HG03095 (cell line): ENCODE measurements around the gene OPN3.

Experiments
- ATAC-seq: cut with Tn5 transposase; IDR thresholded peaks from one replicate; pipeline ENCODE4 v1.9.1; 2021; ENCODE audit warnings: moderate library complexity; ENCODE audit not compliant: unreplicated experiment

The OPN3 gene

DNA sequence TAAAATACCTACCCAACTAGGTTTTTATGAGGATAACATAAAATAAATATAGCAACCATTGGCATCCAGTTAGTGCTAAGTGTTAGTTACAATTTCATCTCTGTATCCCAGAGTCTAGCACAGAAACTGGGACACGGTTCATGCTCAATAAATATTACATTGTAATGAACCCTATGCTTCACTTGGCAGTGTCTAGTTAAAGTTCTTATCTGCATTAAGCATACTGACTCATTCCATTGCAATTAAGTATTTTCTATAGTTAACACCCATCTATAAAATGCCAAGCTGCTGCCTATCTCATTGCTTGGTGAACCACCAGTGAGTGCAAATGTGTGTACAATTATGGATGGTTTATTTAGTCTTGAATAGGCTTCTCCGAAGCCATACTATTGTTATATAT lies 15.2 kb downstream of the OPN3 start:
- ATAC-seq: no peak

GRCh38 chr1:241622669-241623068 lies 17.5 kb downstream of the OPN3 start:
- no peak for ATAC-seq

DNA sequence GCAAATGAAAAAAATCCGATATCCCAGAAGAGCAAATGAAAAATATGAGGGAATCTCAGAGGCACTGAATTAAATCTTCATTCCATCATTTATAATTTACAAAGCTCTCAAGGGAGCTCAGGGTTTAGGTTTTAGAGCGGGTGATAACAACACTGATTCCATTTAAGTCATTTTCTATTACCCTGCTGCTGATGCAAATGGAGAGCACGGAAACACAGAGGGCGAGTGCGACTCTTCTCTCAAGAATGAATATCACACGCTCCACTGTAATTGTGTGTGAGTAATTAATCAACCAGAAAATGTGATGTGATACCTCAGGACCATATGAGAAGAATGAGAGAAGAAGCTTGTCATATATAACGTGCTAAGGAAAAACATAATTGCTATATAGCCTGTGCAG lies 22.7 kb downstream of the OPN3 start:
- no peak for ATAC-seq

- no peak for ATAC-seq
Observed at GRCh38 chr1:241615043-241615974, 24.9 kb downstream of the OPN3 start.

DNA sequence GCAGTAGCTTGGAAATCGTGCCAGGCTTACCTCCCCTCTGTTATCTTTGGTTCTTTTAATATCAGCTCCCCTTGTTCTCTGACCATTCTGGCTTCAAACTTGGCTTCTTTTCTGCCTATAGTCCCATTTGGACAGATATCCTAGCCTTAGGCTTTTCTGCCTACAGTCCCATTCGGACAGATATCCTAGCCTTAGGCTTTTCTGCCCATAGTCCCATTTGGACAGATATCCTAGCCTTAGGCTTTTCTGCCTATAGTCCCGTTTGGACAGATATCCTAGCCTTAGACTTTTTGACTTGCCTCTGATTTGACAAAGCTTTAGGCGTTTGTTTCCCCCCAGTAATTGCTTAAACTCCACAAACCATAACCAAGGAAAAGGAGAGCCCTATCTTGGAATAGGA lies 25.6 kb downstream of the OPN3 start:
- no peak for ATAC-seq

GRCh38 chr1:241614144-241614543 lies 26.0 kb downstream of the OPN3 start:
- ATAC-seq: no peak

DNA sequence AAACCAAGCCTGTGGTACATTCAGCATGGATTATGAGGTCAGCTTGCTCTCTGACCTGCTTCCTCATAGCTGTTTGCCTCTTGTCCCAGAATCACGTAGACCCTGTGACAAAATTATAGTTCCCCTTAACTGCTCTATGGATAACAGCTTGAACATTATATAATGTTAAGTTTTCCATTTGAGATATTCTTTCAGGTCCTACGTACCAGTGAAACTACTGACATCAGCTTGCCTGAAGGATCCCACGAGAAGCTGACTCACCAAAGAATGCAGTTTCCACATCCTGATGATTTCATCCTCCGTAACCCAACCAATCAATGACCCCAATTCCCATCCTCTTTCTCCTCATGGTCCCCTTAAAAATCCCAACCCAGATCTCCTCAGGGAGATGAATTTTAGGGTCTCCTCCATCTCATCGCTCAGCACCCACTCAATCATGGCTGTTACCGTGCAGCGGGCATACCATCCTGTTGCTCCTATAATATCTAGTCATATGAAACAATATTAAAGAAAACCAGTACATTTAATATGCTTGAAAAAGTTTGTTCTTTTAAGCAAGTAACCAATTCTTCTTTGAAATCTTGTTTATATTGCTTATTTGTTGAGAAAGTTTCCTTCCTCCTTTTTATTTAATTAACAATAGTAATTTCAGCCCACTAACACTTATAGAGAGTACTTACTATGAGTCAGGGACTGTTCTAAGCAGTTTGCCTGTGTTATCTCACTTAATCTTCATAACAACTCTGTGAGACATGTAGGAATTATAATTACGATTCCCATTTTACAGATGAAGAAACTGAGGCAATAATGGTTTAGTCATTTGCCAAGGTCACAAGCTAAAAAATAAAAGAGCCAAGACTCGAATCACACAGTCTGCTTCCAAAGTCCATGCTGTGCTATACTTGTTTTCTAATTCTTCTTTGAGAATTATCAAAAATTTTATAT lies 27.4 kb downstream of the OPN3 start:
- ATAC-seq: no peak

- ATAC-seq: no peak
Observed at GRCh38 chr1:241611736-241612135, 28.4 kb downstream of the OPN3 start.

DNA sequence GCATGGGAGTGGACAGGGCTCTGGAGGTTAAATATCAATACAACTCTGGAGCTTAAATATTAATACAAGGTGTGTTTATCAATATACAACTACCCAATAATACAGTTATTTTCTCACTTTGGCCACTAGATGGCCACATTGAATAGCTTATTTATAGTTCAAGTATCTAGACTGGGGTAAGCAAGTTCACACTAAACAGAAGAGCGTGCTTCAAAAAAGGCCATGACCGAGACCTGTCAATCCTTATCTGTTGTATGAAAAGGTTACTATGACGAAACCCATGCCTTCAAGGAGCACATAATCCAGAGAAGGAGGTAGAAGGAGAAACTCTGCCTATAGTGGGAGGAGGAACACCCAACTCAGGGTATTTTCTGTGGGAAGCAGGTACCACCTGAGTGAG lies 29.1 kb downstream of the OPN3 start:
- peak; percentile 91 for ATAC-seq

DNA sequence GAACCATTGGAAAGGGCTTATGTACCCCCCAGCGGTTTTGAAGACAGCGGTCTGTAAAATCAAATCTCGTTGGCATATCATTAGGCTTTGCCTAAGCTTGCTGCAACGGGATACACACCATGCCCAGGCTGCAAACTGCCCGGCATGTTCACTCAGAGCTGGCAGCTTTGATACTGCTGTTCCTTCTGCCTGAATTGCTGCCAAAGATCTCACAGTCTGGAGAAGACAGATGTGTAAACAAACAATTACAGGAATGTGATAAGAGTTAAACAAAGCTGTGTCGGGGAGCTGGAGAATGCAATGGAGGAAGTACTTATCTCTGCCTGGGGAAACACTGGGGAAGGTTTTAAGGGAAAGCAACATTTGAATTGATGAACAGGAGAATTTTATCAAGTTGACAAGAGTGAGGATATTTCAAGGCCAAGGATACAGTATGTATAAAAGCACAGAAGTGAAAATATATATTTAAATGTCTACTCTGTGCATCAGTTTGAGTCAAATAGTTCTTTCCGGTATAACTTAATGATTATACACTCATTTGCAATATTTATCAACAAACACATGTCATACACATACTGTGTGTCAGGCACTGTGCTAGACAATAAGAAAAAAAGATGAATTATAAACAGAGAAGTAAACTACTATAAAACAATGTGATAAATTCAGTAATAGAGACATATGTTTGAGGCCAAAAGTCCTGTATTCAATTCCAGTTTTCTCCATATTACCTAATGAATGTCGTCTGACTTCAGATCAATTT lies 29.9 kb downstream of the OPN3 start:
- ATAC-seq: no peak

GRCh38 chr1:241608379-241609033 lies 31.7 kb downstream of the OPN3 start:
- ATAC-seq: no peak

DNA sequence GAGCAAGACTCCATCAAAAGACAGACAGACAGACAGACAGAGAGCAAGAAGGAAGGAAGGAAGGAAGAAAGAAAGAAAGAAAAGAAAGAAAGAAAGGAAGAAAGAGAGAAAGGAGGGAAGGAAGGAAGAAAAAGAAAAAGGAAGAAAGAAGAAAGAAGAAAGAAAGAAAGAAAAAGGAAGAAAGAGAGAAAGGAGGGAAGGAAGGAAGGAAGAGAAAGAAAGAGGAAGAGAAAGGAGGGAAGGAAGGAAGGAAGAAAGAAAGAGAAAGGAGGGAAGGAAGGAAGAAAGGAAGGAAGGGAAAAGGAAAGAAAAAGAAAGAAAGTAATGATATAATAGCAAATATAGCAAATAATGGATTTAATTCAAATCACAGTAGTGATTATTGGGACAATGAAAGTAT lies 32.7 kb downstream of the OPN3 start:
- ATAC-seq: no peak

DNA sequence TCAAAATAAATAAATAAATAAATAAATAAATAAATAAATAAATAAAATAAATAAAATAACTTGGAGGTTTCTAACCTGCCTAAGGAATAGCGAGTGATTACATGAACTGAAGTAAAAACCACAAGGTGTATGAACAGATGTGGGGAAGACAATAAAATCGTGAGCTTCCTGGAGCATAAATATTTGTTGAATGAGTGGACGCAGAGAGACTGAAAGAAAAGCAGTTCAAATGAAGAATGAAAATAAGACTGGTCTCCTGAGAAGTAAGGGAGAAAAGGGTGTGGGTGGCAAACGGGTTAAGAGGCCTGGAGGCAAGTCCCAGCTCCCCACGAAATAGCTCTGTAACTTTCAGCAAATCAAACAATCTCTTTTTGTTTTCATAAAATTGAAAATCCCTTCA lies 33.6 kb downstream of the OPN3 start:
- ATAC-seq: no peak

DNA sequence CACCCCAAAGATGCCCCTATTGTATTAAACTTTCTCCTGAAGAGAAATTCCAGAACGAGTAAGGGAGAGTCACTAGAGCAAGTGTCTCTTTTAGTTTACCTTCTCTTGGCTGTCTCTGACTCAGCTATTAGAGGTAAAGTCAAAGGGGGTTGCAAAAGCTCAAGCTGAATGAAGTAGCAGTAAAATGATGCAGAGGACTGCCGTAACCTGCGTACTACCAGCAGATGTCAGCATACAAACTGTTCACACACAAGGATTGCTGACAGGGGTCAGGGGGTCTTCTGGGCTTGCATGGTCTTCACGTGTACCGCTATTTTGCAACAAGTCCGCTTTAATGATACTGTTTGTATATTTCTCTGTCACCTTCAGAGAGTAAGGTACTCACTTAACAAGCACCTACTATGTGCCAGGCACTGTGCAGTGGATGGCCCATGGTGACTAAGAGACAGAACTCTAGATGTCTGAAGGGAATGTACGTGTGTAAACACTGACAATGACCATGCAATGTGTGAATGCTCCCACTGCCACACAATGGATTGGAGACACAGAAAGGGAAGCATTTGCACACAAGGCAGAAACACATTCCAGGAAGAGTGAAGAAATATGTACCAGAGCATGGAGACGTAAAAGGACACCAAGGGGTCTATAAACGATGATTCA lies 34.9 kb downstream of the OPN3 start:
- ATAC-seq: no peak

DNA sequence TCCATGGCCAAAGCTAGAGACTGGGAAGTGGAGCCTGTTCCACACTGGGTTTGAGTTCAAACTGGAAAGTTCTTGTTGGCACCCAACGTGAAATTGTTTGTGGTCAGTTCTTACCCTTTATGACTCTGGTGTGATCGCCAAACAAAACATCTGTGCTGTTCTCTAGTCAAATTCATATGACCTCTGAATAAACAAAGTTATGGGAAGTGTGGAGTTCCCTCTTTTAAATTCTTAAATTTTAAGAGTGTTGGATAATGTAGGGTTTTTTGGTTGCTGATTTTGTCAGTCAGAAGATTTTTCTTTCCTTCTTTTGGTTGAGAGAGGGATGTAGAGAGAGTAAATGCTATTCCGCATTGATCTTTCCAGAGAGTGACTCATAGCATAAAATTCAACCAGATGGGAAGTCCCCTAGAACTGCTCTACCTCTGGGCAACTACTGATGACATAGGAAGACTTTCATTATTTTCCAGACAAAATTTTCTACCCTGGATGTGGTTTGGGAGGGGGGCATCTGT lies 36.4 kb downstream of the OPN3 start:
- no peak for ATAC-seq

GRCh38 chr1:241600496-241600901 lies 39.7 kb downstream of the OPN3 start:
- peak; percentile 94 for ATAC-seq

GRCh38 chr1:241598249-241598648 lies 41.9 kb downstream of the OPN3 start:
- no peak for ATAC-seq

DNA sequence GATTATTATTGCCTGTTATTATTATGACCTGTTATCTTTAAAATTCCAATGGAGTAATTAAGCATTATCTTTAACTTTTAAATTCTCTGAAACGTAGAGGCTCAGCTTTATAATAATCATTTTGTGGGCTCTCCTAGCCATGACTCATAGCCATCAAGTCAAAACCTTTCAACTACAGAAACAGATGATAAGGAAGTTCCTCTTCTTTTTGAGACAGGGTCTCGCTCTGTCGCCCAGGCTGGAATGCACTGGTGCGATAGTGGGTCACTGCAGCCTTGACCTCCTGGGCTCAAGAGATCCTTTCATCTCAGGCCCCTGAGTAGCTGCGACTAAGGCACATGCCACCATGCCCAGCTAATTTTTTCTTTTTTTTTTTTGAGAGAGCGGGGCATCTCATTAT lies 43.5 kb downstream of the OPN3 start:
- ATAC-seq: no peak

GRCh38 chr1:241593186-241593585 lies 47.0 kb downstream of the OPN3 start:
- ATAC-seq: no peak
